Thymus (tissue), 11 donors: ENCODE data around the gene PTP4A2. TPM values are rescaled to one million over a fixed set of nuclear protein-coding genes. Genes with fewer than 3 reads are reported as not detected.

Experiments
- DNase-seq, 9 donors: peaks; one replicate each; pipeline ENCODE4 v3.0.0-alpha.2; 2013; ENCODE audit warnings: low spot score in 9 of 9, low read depth in 6 of 9, missing footprints in 1 of 9
- H3K27ac ChIP-seq, 2 donors: one replicate each; pipeline ENCODE4 v1.5.1; 2013; ENCODE audit warnings: control low read depth in 1 of 2, low read depth in 1 of 2, low read length in 1 of 2, mild to moderate bottlenecking in 1 of 2, moderate library complexity in 1 of 2
- H3K27me3 ChIP-seq, 2 donors: one replicate each; pipeline ENCODE4 v1.5.1; 2013; ENCODE audit warnings: low read length in 1 of 2; ENCODE audit not compliant: control insufficient read depth in 2 of 2, insufficient read depth in 1 of 2
- H3K36me3 ChIP-seq, 2 donors: one replicate each; pipeline ENCODE4 v1.5.1; 2013; ENCODE audit warnings: low read length in 1 of 2, mild to moderate bottlenecking in 1 of 2, moderate library complexity in 1 of 2; ENCODE audit not compliant: control insufficient read depth in 2 of 2, insufficient read depth in 2 of 2
- H3K4me1 ChIP-seq, 2 donors: one replicate each; pipeline ENCODE4 v1.5.1; 2013; ENCODE audit warnings: low read length in 2 of 2; ENCODE audit not compliant: control insufficient read depth in 2 of 2, insufficient read depth in 2 of 2
- H3K4me3 ChIP-seq, 2 donors: one replicate each; pipeline ENCODE4 v1.5.1; 2013; ENCODE audit warnings: low read length in 2 of 2, control low read depth in 1 of 2, mild to moderate bottlenecking in 1 of 2
- H3K9me3 ChIP-seq, 2 donors: one replicate each; pipeline ENCODE4 v1.5.1; 2013; ENCODE audit warnings: low read length in 1 of 2, mild to moderate bottlenecking in 1 of 2; ENCODE audit not compliant: control insufficient read depth in 2 of 2, insufficient read depth in 1 of 2
- WGBS: extraction: QIAGEN DNeasy Blood & Tissue Kit; methylation state at CpG from one replicate; pipeline ENCODE4 v1.1.7; 2013; 5-methylcytosine and 5-hydroxymethylcytosine counted together
- polyA plus RNA-seq: library from polyadenylated mRNA; stranded (reverse); fragments of 200-250 nt; gene quantifications from one replicate; pipeline ENCODE4 v1.2.3, GENCODE V29; 2013
- total RNA-seq: library from RNA; stranded (reverse); fragments of 120-200 nt; gene quantifications from one replicate; pipeline ENCODE4 v1.2.4, GENCODE V29; 2013
- donor health status: healthy.

The PTP4A2 gene
- total and polyA plus RNA-seq, 2 donors, result 214 to 748 TPM

GRCh38 chr1:31980835-31981455 lies 42.8 kb upstream of the PTP4A2 start:
- H3K27ac ChIP-seq, result no peak overlapping the region
- H3K27me3 ChIP-seq, result no peaks in the 10 kb centered on the region
- H3K36me3 ChIP-seq, result no peaks in the 10 kb centered on the region
- peaks cover 0 to 2% of the 10 kb centered on the region in 2 donors for H3K9me3 ChIP-seq
- 94% methylated on average over 10 of the region's 10 CpGs for WGBS
- peaks cover 25 to 43% of the 10 kb centered on the region in 2 donors for H3K4me1 ChIP-seq
- DNase-seq, result no peak
- no peak overlapping the region for H3K4me3 ChIP-seq

DNA sequence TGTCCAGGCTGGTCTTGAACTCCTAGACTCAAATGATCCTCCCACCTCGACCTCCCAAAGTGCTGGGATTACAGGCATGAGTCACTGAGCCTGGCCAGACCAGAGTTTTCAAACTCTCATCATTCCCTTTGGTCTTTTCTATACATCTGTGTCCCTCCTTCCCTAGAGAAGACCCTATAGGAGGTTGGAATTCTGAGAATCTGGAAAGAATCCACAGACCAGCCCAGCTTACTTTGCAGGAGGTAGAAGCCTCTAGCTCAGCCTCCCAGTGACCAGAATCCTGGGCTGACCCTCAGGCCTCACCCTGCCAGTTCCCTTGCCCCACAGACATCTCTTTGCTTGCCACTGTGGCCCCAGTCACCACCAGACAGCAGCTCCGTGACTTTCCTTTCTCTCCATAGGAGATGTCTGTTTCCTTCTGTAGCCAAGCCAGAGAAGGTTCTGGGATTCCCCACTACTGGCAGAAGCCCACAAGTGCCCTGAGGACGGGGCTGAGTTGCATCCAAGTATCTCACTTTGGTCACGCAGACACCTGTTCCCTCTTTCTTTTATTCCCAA lies 40.8 kb upstream of the PTP4A2 start:
- no peak for DNase-seq
- H3K27ac ChIP-seq, result no peak overlapping the region
- peaks cover 12 to 23% of the 10 kb centered on the region in 2 donors for H3K4me1 ChIP-seq
- WGBS, result 94% methylated on average over 4 of the region's 4 CpGs
- H3K9me3 ChIP-seq, result peaks cover 0 to 2% of the 10 kb centered on the region in 2 donors
- no peaks in the 10 kb centered on the region for H3K36me3 ChIP-seq
- no peak overlapping the region for H3K4me3 ChIP-seq
- no peaks in the 10 kb centered on the region for H3K27me3 ChIP-seq

- H3K4me3 ChIP-seq, result no peak overlapping the region
- DNase-seq, result no peak
- H3K27me3 ChIP-seq, result no peaks in the 10 kb centered on the region
- 81% methylated on average over 6 of the region's 6 CpGs for WGBS
- no peaks in the 10 kb centered on the region for H3K9me3 ChIP-seq
- no peak overlapping the region for H3K27ac ChIP-seq
- H3K36me3 ChIP-seq, result no peaks in the 10 kb centered on the region
- peaks cover 11 to 17% of the 10 kb centered on the region in 2 donors for H3K4me1 ChIP-seq
These were observed 39.4 kb upstream of the PTP4A2 start for GRCh38 chr1:31977385-31978131.

DNA sequence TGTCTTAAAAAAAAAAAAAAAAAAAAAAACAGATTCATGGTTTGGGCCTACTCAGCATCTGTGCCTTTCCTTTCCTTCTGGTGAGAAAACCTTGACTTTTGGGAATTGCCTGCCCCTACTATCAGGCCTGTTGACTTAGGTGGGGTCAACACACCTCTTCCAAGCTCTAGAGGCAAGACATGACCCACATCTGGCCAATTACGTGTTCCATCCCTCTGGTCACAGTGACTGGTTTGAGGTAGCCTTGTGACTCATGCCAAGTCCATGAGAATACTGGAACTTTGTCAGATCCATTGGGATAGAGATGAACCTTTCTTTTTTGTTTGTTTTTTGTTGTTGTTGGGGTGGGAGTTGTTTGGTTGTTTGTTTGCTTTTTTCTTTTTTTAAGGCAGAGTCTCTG lies 38.2 kb upstream of the PTP4A2 start:
- 100% methylated on average over 1 of the region's 1 CpG for WGBS
- Histone ChIP-seq H3K27me3 (no peaks in the 10 kb centered on the region), H3K27ac (no peak overlapping the region), H3K9me3 (no peaks in the 10 kb centered on the region), H3K36me3 (no peaks in the 10 kb centered on the region), H3K4me3 (no peak overlapping the region), H3K4me1 (peaks cover 0 to 7% of the 10 kb centered on the region in 2 donors)
- no peak for DNase-seq

DNA sequence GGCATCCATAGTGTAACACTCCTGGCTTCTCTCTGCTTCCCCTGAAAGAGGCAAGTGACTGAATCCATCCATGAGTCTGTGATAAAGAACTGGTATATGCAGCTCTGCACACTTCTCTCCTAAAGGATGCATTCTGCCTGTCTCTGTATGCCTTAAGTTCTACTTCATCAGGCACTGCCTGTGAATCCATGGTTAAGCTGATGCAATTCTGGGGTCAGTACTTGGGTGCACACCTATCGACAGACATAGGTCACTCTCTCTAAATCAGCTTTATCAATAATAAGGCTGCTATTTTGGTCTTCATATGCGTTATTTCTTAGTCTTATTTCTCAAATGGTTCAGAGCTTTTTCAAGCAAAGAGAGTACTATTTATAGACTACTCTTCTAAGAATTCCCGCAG lies 32.7 kb upstream of the PTP4A2 start:
- no peak overlapping the region for H3K27ac ChIP-seq
- H3K4me3 ChIP-seq, result no peak overlapping the region
- DNase-seq, result no peak
- no peaks in the 10 kb centered on the region for H3K4me1 ChIP-seq
- no peaks in the 10 kb centered on the region for H3K27me3 ChIP-seq
- no peaks in the 10 kb centered on the region for H3K9me3 ChIP-seq
- no peaks in the 10 kb centered on the region for H3K36me3 ChIP-seq
- WGBS, result 92% methylated on average over 3 of the region's 3 CpGs

DNA sequence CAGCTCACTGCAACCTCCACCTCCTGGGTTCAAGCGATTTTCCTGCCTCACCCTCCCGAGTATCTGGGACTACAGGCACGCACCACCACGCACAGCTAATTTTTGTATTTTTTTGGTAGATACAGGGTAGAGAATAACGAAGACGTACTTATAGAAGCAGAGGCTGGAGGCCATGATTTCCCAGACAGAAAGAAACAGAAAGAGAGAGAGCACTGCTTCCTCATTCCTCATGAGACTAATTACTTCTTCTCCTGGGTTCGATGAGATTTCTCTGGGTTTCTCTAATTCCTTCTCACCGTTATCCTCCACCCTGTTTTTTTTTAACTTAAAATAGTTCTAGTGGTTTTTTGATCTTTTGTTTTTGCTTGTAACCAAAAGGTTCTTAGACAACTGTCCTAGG lies 23.4 kb upstream of the PTP4A2 start:
- Histone ChIP-seq H3K4me1 (peaks cover 40 to 76% of the 10 kb centered on the region in 2 donors), H3K27me3 (no peaks in the 10 kb centered on the region), H3K27ac (peak overlapping the region in 1 of 2 donors; percentile 50), H3K36me3 (no peaks in the 10 kb centered on the region), H3K4me3 (no peak overlapping the region), H3K9me3 (no peaks in the 10 kb centered on the region)
- 61% methylated on average over 8 of the region's 8 CpGs for WGBS
- no peak for DNase-seq

DNA sequence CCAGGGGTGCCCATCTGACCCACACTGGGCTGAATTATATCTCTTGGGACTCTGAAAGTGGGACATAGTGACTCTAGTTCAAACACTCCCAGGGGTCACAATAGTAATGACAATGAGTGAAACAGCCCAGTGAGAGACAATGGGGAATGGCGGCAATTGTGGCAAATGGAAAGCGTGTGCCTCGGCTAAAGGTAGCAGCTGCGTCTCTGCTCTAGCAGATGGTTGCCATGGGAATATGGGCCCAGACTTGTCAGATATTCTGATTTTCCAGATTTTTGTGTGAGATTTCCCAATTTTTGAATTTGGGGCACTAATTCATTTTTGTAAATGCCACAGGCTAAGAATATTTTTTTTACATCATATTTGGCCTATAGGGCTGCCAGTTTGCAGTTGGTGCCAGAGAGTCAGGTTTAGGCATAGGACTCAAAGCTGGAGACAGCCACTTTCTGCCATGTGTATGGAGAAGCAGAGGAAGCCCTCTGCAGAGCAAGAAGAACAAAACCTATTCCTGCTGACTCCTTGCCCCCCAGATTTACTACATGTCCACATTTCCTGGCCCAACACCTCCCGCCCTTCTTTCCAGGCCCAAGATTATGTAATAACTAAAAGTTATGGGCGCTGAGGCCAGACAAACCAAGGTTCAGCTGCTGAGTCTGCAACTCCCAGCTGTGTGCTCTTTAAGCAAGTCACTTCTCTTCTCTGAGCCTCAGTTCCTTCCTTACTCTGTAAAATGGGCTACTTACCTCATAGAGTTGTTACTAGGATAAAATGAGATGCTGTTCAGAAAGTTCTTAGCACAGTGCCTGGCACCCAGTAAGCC lies 21.6 kb upstream of the PTP4A2 start:
- WGBS, result 94% methylated on average over 6 of the region's 6 CpGs
- Histone ChIP-seq H3K4me1 (peaks cover 54 to 94% of the 10 kb centered on the region in 2 donors), H3K27ac (peak overlapping the region in 1 of 2 donors; percentile 13), H3K36me3 (no peaks in the 10 kb centered on the region), H3K27me3 (no peaks in the 10 kb centered on the region), H3K9me3 (no peaks in the 10 kb centered on the region), H3K4me3 (no peak overlapping the region)
- DNase-seq, result no peak

DNA sequence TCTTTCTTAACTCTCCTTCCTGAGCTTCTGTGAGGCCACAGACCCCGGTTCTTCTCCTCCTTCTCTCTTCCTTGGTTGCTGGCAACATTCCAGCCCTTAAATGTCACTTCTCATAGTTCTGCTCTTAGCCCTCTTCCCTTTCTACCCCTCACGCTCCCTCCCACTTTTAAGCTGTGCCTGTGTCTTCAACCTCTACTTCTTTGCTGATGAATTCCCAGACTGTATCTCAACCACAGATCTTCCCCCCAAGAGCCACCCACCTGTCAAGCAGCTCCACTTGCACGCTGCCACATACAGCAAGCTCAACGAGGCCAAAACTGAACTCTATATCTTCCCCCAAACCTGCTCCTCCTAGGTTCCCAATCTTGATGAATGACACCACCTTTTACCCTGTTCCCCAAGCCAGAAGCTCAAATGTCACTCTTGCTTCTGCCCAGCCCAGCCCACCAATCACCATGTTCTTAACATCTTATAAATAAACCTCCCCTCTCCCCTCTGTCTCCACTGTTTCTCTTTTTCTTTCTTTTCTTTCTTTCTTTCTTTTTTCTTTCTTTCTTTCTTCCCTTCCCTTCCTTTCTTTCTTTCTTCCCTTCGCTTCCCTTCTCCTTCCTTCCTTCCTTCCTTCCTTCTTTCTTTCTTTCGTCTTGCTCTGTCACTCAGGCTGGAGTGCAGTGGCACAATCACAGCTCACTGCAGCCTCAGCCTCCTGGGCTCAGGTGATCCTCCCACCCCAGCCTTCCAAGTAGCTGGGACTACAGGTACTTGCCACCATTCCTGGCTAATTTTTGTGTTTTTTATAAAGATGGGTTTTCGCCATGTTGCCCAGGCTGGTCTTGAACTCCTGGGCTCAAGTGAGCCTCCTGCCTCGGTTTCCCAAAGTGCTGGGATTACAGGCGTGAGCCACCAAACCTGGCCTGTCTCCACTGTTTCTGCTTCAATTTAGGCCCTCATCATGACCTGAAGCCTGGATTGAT lies 19.8 kb upstream of the PTP4A2 start:
- Histone ChIP-seq H3K27ac (peak overlapping the region; percentile 76 to 91), H3K4me3 (no peak overlapping the region), H3K27me3 (no peaks in the 10 kb centered on the region), H3K36me3 (no peaks in the 10 kb centered on the region), H3K4me1 (peaks cover 53 to 93% of the 10 kb centered on the region in 2 donors), H3K9me3 (no peaks in the 10 kb centered on the region)
- WGBS, result 38% methylated on average over 9 of the region's 9 CpGs
- peak in 4 of 9 donors; percentile 80 to 90 (median 84) for DNase-seq
